ENCODE results near the gene DUS4L. TPM values are rescaled to one million over a fixed set of nuclear protein-coding genes. Genes with fewer than 3 reads are reported as not detected.

DUS4L gene
- total and polyA plus RNA-seq, 8 donors: 1.5 to 5.0 (median 2.6) TPM

- WGBS, 2 donors: 0% methylated on average over 79 to 89 of the region's 89 CpGs
- intact Hi-C loops (cut with DNase I): no loop called here
- H3K27ac ChIP-seq: peak within 1 kb of the TSS; percentile 84 to 93 (median 89)
- no peaks in the 10 kb centered on the region for H3K36me3 ChIP-seq
- H3K4me3 ChIP-seq: peak within 1 kb of the TSS; percentile 66 to 86 (median 70)
- DNase-seq: peak; percentile 76 to 91 (median 79)
- ATAC-seq: peak; percentile 92 to 97 (median 96)
- peaks cover 0 to 19% (median 9%) of the 10 kb centered on the region in 3 donors for H3K4me1 ChIP-seq
- no peaks in the 10 kb centered on the region for H3K9me3 ChIP-seq
- TF ChIP-seq CTCF (IDR thresholded peaks at IDR 0.05): no peak
- H3K27me3 ChIP-seq: no peaks in the 10 kb centered on the region
- no peak for FAIRE-seq
Observed at GRCh38 chr7:107579885-107580715, 16.3 kb downstream of the DUS4L start, which contains the start of gene BCAP29. TSS of gene BCAP29 (plus strand) at chr7:107580246. CDS start at chr7:107580773, 527 bp downstream.

GRCh38 chr7:107580716-107581383 is 17.1 kb downstream of the DUS4L start:
- DNase-seq: no peak
- Histone ChIP-seq H3K27ac (peak overlapping the region; percentile 84 to 93 (median 89)), H3K36me3 (no peaks in the 10 kb centered on the region), H3K4me3 (peak overlapping the region; percentile 66 to 86 (median 70)), H3K27me3 (no peaks in the 10 kb centered on the region), H3K9me3 (no peaks in the 10 kb centered on the region), H3K4me1 (peaks cover 0 to 19% (median 9%) of the 10 kb centered on the region in 3 donors)
- ATAC-seq: no peak
- no peak for TF ChIP-seq CTCF (IDR thresholded peaks at IDR 0.05)
- peak; percentile 43 for FAIRE-seq
- 12% methylated on average over 10 of the region's 10 CpGs for WGBS, 2 donors
- intact Hi-C loops (cut with DNase I): no loop called here

- ATAC-seq (no peak), DNase-seq (no peak), FAIRE-seq (no peak)
- peak overlapping the region in 2 of 4 donors; percentile 66 to 68 for H3K4me3 ChIP-seq
- no peak for TF ChIP-seq CTCF (IDR thresholded peaks at IDR 0.05)
- WGBS, 2 donors: 28 to 39% methylated on average over 5 of the region's 5 CpGs
- H3K9me3 ChIP-seq: no peaks in the 10 kb centered on the region
- H3K36me3 ChIP-seq: no peaks in the 10 kb centered on the region
- peaks cover 0 to 19% (median 9%) of the 10 kb centered on the region in 3 donors for H3K4me1 ChIP-seq
- no peaks in the 10 kb centered on the region for H3K27me3 ChIP-seq
- intact Hi-C loops (cut with DNase I): no loop called here
- no peak overlapping the region for H3K27ac ChIP-seq
Observed at GRCh38 chr7:107581387-107582013, 17.7 kb downstream of the DUS4L start.

- FAIRE-seq (no peak), DNase-seq (no peak), ATAC-seq (no peak)
- Histone ChIP-seq H3K27ac (no peak overlapping the region), H3K9me3 (no peaks in the 10 kb centered on the region), H3K36me3 (no peaks in the 10 kb centered on the region), H3K27me3 (no peaks in the 10 kb centered on the region), H3K4me1 (peaks cover 0 to 19% (median 9%) of the 10 kb centered on the region in 3 donors), H3K4me3 (no peak overlapping the region)
- 90 to 96% methylated on average over 2 of the region's 2 CpGs for WGBS, 2 donors
- intact Hi-C loops (cut with DNase I): no loop called here
- no peak for TF ChIP-seq CTCF (IDR thresholded peaks at IDR 0.05)
Observed at GRCh38 chr7:107582875-107583274, 19.1 kb downstream of the DUS4L start.
